ENCODE measurements around the gene MAP7D1.
"Not testable (repeated sequence)": the region's sequence is repeated elsewhere in the genome, so short reads cannot be mapped to it uniquely, and the experiment has no call there.

Gene MAP7D1

GRCh38 chr1:36172017-36172747, 16.2 kb downstream of the MAP7D1 start:
- no peak for DNase-seq

GRCh38 chr1:36172983-36173382, 17.0 kb downstream of the MAP7D1 start:
- DNase-seq: no peak

- DNase-seq: no peak
Measured at GRCh38 chr1:36174713-36175112, 18.8 kb downstream of the MAP7D1 start.

GRCh38 chr1:36175137-36176095, 19.5 kb downstream of the MAP7D1 start:
- DNase-seq: no peak

- no peak for DNase-seq
Measured at GRCh38 chr1:36176106-36176949, 20.4 kb downstream of the MAP7D1 start.

- no peak for DNase-seq
Measured at GRCh38 chr1:36177589-36178431, 21.9 kb downstream of the MAP7D1 start.

- DNase-seq: no peak
Measured at GRCh38 chr1:36178471-36179219, 22.7 kb downstream of the MAP7D1 start.

GRCh38 chr1:36179220-36179600, 23.2 kb downstream of the MAP7D1 start:
- DNase-seq: no peak

- DNase-seq: no peak
Measured at GRCh38 chr1:36182734-36183133, 26.8 kb downstream of the MAP7D1 start.

GRCh38 chr1:36183309-36183856, 27.4 kb downstream of the MAP7D1 start:
- DNase-seq: no peak

- DNase-seq: peak; percentile 70
Measured at GRCh38 chr1:36187800-36188593, 32.0 kb downstream of the MAP7D1 start.

- DNase-seq: not testable (repeated sequence)
Measured at GRCh38 chr1:36196805-36197204, 40.8 kb downstream of the MAP7D1 start.

GRCh38 chr1:36198641-36199040, 42.7 kb downstream of the MAP7D1 start:
- no peak for DNase-seq

GRCh38 chr1:36199934-36200741, 44.2 kb downstream of the MAP7D1 start:
- DNase-seq: no peak

GRCh38 chr1:36203027-36203553, 47.1 kb downstream of the MAP7D1 start:
- DNase-seq: no peak

- no peak for DNase-seq
Measured at GRCh38 chr1:36203554-36204346, 47.8 kb downstream of the MAP7D1 start.

- DNase-seq: no peak
Measured at GRCh38 chr1:36204347-36204909, 48.5 kb downstream of the MAP7D1 start.

All from effector CD8-positive, alpha-beta T cell (primary cell).